ENCODE results near the gene CMIP.

DNA sequence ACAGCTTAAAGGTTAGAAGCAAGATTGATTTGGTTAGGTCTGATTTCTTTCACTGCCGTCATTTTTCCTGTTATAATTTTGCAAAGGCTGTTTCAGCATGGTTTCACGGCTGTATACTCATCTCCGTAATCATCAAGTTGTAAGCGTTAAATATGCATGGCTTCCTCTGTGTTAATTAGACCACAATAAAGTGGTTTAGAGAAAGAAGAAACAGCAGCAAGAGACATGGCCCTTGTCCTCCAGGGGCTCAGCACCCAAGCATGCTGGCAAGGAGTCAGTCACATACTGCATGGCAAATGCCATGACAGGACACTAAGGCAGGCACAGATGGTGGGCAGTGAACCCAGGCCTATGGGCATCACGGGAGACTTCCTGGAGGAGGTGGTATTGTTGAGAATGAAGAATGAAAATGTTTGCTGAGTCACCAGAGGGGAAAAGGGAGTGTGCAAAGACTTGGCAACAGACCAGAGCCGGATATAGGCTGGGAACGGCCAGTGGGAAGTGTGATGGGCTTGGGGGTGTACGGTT, 273.1 kb downstream of the CMIP start:
- TF ChIP-seq, protein P1, sequence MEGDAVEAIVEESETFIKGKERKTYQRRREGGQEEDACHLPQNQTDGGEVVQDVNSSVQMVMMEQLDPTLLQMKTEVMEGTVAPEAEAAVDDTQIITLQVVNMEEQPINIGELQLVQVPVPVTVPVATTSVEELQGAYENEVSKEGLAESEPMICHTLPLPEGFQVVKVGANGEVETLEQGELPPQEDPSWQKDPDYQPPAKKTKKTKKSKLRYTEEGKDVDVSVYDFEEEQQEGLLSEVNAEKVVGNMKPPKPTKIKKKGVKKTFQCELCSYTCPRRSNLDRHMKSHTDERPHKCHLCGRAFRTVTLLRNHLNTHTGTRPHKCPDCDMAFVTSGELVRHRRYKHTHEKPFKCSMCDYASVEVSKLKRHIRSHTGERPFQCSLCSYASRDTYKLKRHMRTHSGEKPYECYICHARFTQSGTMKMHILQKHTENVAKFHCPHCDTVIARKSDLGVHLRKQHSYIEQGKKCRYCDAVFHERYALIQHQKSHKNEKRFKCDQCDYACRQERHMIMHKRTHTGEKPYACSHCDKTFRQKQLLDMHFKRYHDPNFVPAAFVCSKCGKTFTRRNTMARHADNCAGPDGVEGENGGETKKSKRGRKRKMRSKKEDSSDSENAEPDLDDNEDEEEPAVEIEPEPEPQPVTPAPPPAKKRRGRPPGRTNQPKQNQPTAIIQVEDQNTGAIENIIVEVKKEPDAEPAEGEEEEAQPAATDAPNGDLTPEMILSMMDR (IDR thresholded peaks at IDR 0.05) = no peak
- TF ChIP-seq POLR2A (IDR thresholded peaks at IDR 0.05) = no peak

All from prostate gland (tissue), 2 donors.